DMS53 treated with DMSO at 0.1 percent for 48 hours (cell line): ENCODE results near the gene PRR11.
"Not testable (repeated sequence)": the region's sequence is repeated elsewhere in the genome, so short reads cannot be mapped to it uniquely, and the experiment has no call there.

Experiments used
- DNase-seq: peaks from one replicate; lab custom pipeline; 2025; ENCODE audit not compliant: unreplicated experiment; lab: John Stamatoyannopoulos, UW

The PRR11 gene

DNA sequence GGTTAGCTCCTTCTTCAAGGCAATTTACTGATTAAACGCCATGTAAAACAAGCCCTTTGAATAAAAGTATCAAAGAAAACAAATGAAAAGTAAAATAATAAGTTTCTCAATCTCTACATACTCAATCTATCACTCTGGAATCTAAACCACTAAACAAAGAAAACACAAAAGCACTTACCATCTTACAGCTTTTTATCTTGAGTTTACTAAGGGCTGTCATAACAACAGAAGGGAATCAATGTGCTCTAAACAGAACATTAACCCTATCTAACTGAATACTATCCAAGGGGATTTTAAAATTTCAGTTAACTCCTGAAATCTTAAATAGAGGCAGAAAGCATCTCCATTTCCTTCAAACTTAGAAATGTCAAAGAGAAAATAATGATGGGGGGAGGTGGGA lies 4.0 kb upstream of the PRR11 start:
- DNase-seq = no peak

DNA sequence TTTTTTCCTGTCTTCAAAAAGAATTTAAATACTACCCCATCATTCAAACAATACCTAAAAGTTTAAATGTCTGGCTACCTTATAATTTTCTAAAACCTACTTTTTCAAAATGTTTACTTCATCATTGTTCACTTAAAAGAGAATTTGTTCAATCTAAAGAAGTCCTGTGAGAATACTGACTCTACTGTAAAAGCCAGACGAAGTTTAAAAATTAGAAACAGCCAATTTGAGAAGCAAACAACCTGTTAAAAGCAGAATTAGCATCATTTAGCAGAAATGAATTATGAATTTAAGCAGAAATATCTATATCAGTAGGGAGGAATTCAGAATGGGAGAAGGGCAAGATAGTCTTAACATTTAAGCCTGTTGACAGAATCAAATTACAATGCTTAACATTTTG lies 2.6 kb upstream of the PRR11 start:
- DNase-seq = no peak

DNA sequence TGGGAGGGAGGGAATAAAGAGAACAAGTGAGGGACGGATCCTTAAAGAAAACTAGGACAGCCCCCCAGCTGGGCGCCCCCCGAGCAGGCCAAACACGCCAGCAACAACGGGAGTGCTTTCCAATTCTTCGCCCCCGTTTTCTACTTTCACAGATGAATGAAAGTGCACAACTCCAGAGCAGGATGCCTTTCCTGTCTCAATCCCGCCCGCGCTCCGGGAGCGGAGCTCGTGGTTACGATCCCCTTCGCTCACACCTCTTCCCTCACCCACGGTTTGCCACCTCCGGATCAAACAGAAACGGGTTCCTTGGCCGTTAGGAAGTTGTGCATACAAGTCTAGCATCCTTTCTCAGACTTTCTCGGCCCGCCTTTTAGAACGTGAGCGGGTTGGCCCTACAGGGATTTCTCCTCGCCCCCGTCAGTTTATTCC lies 1.2 kb upstream of the PRR11 start:
- DNase-seq = peak; percentile 23

DNA sequence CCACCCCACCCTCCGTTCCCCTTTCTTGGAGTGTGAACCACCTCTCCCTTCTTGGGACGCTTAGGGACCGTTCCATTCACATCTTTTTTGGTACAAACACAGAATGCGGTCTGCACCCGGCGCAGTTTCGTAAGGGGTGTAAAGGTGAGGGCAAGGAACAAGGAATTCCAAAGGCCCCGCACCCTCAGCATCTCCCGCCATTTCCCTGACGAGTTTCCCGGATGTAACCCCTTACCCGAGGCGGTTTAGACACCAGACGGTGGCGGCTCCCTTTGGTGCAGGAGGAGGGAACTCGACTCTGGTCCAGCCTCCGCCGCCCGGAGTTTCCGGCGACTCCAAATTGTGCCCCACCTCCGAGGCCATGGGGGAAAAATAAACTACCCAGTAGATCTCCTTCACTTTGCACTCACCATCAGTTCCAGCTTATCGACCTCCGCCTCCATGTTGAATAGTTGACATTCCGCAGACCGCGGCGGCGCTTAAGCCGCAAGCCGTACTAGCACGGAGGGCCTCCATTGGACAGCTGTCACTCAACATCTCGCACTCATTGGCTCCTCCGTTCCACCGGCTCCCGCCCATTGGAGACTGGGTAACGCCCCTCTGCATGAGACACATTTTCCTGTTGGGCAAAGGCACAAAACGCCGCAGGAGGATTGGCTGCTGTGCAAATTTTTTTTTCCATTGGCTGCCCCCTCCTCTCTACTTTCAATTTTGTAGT lies 666 bp upstream of the PRR11 start, which contains the start of gene SKA2:
Gene SKA2 (minus strand): TSS at position 466 of the 718 bp plus-strand sequence. CDS start 23 bp downstream, at position 443.
- DNase-seq = peak; percentile 100

DNA sequence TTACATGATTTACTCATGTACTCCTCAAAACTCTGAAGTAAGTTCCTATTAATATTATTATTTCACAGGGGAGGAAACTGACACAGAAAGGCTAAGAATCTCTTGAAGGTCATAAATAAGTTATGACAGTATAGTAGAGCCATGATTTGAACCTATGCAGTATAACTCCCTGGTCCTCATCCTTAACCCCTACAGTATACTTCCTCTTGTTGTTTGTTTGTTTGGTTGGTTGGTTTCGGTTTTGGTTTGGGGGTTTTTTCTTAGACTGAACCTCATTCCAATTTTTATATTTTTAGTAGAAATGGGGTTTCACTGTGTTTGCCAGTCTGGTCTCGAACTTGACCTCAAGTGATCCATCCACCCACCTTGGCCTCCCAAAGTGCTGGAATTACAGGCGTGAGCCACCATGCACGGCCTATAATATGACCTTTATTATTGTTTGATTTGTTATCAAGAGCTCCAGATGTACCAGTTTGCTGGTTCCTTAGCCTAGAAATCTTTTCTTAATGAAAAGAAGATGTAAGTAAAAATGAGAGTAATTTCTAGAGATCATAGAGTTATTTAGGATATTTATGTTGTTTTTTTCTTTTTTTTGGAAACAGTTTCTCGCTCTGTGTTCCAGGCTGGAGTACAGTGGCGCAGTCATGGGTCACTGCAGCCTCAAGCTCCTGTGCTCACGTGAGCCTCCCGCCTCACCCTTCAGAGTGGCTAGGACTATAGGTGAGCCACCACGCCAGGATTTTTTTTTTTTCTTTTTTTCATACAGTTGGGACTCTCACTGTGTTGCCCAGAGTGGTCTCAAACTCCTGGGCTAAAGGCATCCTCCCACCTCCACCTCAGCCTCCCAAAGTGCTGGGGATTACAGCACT lies 4.8 kb downstream of the PRR11 start:
- DNase-seq = no peak

DNA sequence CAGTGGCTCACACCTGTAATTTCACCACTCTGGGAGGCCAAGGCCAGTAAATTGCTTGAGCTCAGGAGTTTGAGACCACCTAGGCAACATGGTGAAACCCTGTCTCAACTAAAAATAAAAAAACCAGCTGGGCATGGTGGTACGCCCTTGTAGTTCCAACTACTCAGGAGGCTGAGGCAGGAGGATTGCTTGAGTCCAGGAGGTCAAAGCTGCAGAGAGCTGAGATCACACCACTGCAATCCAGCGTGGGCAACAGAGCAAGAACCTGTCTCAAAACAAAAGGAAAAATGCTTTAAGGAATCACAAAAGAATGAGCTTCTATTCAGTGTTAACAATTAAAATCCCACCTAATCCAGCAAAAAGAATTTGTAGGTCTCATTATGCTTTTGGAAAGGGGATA lies 5.9 kb downstream of the PRR11 start:
- DNase-seq = no peak

DNA sequence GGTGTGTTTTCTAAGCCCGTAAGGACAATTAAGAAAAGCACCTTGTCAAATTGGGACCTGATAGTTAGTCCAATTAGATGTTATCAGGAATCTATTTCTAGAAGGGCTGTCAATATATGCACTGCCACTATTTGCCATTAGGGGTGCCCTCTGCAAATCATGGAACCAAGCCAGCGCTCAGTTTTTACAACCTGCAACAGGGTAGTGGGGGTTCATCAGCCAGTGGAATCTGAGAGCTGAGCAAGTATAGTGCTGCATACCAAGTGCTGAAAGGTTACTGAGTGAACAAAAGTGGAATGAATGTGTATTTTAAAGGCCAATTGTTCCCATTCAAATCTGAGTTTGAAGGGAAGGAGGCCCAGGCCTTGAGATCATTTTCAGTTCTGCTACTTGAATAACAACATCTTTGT lies 10.4 kb downstream of the PRR11 start:
- no peak for DNase-seq

DNA sequence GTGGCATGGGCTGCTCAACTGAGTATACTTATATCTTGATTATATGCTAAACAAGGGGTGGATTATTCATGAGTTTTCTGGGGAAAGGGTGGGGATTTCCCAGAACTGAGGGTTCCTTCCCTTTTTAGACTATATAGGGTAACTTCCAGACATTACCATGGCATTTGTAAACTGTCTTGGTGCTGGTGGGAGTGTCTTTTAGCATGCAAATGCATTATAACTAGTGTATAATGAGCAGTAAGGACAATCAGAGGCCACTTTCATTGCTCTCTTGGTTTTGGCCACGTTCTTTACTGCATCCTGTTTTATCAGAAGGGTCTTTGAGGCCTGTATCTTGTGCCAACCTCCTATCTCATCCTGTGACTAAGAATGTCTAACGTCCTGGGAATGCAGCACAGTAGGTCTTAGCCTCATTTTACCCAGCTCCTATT lies 12.0 kb downstream of the PRR11 start:
- no peak for DNase-seq

DNA sequence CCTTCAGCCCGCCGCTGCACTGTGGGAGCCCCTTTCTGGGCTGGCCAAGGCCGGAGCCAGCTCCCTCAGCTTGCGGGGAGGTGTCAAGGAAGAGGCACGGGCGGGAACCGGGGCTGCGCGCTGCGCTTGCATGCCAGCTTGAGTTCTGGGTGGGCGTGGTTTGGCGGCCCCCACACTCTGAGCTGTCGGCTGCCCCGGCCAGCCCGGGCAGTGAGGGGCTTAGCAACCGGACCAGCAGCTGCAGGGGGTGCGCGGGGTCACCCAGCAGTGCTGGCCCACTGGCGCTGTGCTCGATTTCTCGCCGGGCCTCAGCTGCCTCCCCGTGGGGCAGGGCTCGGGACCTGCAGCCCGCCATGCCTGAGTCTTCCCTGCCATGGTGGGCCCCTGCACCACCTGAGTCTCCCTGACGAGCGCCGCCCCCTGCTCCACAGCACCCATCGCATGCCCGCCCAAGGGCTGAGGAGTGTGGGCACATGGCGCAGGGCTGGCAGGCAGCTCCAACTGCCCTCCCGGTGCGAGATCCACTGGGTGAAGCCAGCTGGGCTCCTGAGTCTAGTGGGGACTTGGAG lies 17.0 kb downstream of the PRR11 start:
- DNase-seq = no peak

DNA sequence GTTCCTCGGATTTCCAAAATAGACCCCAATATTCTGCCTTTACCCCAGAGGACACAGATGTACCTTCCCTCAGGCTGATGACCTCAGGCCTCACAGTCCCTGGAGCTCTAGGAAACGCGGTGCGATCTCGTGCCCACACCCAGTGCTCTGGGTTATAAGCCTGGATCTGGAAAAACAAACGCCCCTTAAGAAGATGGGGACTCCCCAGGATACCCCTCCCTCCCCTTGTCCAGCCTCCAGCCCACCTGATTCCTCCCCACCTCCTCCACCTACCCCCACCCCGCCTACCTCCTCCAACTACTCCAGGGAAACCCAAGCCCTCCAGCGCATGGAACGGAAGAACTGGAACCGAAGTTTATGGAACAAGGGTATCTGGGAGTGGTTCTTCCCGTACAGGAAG lies 19.1 kb downstream of the PRR11 start:
- DNase-seq = no peak

DNA sequence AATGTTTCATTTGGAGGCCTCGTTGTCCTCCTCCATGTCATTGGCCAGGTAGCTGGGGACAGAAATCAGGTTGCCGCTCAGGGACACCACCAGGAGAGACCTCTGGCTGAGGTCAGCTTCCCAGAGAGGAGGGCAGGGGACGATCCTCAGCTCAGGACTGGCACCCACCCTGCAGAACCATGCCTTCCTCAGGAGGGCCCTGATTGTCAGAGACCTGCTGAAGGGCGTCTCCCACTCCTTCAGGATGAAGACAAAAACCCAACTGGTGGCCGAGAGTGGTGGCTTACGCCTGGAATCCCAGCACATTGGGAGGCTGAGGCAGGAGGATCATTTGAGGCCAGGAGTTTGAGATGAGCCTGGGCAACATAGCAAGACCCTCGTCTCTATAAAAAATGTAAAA lies 19.5 kb downstream of the PRR11 start:
- no peak for DNase-seq

DNA sequence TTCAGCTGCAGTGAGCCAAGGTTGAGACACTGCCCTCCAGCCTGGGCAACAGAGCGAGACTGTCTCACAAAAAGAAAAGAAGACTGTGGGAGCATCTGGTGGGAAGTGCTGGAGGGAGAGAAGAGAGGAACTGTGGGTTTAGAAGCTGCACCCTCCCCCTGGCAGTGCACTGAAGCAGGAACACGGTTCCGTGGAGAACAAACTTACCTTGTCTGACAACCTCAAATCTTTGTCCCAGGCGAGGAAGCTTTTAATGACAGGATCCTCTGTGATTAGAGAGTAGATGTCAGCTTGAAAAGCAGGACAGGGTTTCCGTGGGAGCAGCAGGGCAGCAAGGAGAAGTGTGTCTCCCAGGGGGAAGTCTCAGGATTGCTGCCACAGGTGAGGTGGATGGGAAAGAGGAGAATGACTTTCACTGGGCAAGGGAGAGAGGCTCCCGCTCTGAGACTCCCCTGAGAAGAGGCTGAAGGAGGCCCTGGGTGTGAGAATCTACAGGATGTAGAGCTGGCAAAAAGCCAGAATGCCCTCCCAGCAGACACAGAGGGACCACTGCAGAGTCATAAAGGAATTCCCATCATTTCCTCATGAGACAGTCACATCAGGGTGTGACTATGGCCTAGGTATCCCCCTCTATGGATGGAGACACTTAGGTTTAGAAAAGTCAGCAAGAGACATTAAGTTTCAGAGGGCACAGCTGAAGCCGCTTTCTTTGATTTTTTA lies 22.9 kb downstream of the PRR11 start:
- DNase-seq = no peak

DNA sequence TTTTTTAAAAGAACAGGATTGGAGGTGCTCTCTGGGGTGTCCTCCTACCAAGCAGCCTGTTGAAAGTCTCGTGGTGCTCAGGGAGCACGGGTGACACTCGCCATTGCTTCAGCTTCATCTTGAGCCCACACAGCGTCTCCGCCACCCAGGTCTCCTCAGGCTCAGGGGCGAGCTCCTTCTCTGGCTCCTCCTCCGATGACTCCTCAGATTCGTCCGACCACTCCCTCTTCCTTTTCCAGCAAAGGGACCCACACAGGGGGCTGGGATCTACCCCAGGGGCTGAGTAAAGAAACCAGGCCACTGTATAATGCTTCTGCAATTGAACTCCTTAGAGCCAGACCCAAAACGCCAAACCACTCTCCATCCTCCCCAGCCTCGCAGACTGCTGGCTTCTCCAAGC lies 24.1 kb downstream of the PRR11 start:
- DNase-seq = not testable (repeated sequence)

DNA sequence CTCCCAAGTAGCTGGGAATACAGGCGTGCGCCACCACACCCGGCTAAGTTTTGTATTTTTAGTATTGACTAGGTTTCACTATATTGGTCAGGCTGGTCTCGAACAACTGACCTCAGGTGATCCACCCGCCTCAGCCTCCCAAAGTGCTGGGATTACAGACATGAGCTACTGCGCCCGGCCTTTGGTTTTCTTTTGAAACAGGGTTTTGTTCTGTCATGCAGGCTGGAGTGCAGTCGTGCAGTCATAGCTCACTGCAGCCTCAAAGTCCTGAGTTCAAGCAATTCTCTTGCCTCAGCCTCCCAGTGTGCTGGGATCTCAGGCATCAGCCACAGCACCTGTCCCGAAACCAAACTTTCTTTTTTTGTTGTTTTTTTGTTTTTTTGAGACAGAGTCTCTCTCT lies 25.1 kb downstream of the PRR11 start:
- no peak for DNase-seq

DNA sequence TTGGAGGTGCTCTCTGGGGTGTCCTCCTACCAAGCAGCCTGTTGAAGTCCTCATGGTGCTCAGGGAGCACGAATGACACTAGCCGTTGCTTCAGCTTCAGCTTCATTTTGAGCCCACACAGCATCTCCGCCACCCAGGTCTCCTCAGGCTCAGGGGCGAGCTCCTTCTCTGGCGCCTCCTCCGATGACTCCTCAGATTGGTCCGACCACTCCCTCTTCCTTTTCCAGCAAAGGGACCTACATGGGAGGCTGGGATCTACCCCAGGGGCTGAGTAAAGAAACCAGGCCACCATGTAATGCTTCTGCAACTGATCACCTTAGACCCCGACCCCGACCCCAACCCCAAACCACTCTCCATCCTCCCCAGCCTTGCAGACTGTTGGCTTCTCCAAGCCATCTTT lies 25.9 kb downstream of the PRR11 start:
- no peak for DNase-seq

DNA sequence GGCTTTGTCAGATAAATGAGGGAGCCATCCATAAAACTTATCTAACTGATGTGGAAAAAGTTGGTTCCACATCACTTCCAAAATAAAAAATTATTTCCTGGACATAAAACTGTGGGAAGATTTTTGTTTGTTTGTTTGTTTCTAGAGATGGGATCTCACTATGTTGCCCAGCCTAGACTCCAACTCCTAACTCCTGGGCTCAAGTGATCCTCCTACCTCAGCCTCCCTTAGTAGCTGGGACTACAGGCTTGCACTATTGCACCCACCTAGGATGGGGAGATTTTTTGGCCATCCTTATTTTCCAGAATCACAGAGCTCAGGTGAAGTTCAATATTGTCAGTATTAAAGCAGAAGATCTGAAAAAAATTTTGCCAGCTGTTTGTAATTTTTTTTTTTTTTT lies 30.5 kb downstream of the PRR11 start:
- no peak for DNase-seq

DNA sequence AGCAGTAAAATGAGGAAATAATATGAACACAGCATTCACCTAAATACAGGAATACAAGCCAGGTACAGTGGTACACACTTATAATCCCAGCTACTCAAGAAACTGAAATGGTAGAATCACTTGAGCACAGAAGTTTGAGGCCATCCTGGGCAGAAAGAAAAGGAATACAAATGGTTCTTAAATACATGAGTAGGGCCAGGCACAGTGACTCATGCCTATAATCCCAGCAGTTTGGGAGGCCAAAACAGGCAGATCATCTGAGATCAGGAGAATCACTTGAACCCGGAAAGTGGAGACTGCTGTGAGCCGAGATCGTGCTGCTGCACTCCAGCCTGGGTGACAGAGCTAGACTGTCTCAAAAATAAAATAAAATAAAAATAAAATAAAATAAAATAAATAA lies 31.3 kb downstream of the PRR11 start:
- no peak for DNase-seq

DNA sequence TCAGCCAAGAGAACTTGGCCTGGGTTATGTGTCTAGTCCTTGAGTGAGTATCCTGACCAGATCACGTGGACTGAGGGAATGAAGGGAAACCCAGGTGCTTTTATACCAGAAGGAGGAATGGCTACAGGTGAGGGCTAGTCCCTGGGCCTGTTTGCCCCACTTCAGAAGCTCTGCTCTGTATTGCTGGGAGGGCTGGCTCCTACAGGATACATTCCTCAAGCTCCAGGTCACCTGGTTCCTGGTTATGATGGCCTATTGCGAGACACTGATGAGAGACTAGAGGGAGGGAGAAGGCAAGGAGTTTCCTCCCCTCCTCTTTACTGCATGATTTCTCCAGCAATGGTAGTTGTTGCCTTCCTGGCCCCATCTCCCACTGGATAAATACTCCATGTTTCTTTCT lies 35.3 kb downstream of the PRR11 start:
- no peak for DNase-seq

DNA sequence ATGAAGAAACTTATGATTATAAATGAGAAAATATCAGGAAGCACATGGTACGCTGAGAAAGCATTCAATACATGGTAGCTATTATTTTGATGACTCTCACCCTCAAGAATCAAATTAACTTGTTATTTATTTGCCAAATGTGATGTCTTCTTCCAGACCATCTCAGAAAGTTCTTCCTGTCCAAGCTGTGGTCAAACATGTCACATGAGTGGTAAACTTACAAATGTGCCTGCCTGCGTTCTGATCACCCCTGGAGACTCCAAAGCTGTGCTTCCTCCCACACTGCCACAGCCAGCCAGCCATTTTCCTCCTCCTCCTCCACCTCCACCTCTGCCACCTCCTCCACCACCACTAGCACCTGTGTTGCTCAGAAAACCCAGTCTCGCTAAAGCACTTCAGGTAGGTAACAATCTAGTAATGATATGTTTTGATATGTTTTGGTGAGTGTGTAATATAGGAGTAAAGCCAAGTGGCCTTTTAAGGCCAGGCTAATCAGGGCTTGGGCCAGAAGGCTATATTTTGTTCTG lies 37.9 kb downstream of the PRR11 start:
- no peak for DNase-seq

DNA sequence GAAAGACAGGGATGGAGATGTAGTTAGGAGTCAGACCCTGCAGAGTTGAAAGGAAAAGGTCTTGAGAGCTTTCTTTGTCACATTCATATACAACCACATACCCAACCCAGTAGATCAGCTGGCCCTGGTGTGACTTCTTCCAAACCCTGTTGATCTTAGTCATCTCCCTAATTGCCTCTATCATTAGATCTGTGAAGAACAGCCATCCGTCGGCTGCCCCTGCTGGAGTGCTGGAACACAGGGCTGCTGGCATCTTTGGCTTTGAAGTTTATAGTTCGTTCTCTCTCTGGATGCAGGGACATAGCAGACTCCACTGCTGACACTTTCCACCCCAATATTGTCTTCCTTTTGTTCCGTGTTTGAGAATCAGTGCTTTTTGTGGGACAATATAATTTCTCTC lies 43.9 kb downstream of the PRR11 start:
- DNase-seq = no peak

DNA sequence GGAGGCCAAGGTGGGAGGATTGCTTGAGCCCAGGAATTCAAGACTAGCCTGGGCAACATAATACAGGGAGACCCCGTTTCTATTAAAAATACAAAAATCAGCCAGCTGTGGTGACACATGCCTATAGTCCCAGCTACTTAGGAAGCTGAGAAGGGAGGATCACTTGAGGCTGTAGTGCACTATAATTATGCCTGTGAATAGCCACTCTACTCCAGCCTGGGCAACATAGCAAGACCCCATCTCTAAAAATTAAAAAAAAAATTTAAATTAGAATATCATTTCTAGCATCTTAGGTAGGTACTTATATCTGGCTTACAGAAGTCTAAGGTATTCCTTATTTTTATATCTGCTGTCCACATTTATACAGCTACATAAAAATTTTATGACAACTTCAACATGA lies 46.8 kb downstream of the PRR11 start:
- DNase-seq = no peak
